ENCODE data around the gene L3MBTL4. TPM values are rescaled to one million over a fixed set of nuclear protein-coding genes. Genes with fewer than 3 reads are reported as not detected.

Gene L3MBTL4
- total RNA-seq, 4 donors from 2014 or later: 0.40 to 3.8 (median 0.76) TPM

DNA sequence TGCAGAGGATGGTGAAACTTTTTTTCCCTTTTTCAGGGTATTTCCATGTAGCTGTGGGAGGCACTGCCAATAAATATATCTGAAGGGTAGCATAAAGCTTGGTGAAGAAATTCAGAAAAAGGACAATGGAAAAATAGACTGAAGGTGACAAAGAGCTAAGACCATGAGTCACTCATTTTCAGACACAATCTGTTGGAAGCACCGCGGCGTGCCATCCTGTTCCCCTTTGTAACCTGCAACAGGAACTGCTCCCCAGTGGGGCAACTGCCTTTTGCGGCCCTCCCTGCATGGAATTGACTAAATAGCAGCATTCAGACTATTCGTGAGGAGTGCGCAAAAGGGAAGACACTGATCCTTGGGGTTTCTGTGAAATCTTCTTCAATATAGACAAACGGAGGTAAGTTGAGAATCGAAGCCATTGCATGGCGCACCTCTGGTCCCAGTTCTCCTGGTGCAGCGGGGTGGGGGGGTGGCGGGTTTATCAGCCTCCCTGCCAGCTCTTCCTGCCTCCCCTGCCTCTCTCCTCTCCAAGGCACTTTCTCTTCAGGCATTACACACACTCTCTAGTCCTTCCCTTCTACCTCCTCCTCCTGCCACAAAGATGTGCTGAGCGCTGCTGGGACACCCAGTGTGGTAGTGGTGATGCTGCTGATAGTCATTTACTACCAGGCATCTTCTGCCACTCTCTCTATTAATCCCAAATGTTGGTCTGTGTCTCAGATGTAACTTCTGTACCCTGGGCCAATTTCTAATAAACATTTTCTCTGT lies 393.2 kb downstream of the L3MBTL4 start:
- intact Hi-C loops (cut with DNase I; ENCODE audit: low total_unique reads): no loop called here
- ATAC-seq: no peak

DNA sequence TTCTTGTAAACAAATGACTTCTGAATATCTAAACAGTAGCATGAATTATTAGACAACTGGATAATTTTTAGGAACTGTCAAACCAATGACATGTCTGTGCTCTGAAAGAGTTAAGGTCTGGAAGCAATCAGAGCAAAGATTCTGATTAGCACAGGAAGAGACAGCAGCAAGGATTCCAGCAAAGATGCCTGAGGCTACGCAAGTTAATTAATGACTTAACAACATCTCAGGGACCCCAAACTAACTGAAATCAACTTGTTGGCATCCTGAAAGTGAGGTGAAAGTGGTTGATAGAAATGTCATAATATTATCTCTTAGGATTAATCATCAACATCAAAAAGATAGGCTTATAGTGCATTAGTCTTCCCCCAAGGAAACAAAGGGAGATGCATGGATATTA lies 396.0 kb downstream of the L3MBTL4 start:
- H3K4me1 ChIP-seq: no peaks in the 10 kb centered on the region
- no peak for DNase-seq
- H3K9me3 ChIP-seq: no peaks in the 10 kb centered on the region
- TF ChIP-seq POLR2A (IDR thresholded peaks at IDR 0.05): no peak
- TF ChIP-seq, protein P1, sequence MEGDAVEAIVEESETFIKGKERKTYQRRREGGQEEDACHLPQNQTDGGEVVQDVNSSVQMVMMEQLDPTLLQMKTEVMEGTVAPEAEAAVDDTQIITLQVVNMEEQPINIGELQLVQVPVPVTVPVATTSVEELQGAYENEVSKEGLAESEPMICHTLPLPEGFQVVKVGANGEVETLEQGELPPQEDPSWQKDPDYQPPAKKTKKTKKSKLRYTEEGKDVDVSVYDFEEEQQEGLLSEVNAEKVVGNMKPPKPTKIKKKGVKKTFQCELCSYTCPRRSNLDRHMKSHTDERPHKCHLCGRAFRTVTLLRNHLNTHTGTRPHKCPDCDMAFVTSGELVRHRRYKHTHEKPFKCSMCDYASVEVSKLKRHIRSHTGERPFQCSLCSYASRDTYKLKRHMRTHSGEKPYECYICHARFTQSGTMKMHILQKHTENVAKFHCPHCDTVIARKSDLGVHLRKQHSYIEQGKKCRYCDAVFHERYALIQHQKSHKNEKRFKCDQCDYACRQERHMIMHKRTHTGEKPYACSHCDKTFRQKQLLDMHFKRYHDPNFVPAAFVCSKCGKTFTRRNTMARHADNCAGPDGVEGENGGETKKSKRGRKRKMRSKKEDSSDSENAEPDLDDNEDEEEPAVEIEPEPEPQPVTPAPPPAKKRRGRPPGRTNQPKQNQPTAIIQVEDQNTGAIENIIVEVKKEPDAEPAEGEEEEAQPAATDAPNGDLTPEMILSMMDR (IDR thresholded peaks at IDR 0.05 in 4 of 5, conservative IDR thresholded peaks at IDR 0.05 in 1 of 5): no peak
- H3K4me3 ChIP-seq: no peak overlapping the region
- H3K27ac ChIP-seq: no peak overlapping the region
- in situ Hi-C loops (cut with MboI; ENCODE audit: low sequenced_read_pairs in 4 of 4): no loop called here
- no peaks in the 10 kb centered on the region for H3K27me3 ChIP-seq
- intact Hi-C loops (cut with DNase I; ENCODE audit: low total_unique reads): no loop called here
- H3K36me3 ChIP-seq: no peaks in the 10 kb centered on the region
- no peak for ATAC-seq

More for the DNA sequence above, 393.2 kb downstream of the L3MBTL4 start:
- no peaks in the 10 kb centered on the region for H3K9me3 ChIP-seq
- H3K36me3 ChIP-seq: no peaks in the 10 kb centered on the region
- DNase-seq: no peak
- no peaks in the 10 kb centered on the region for H3K27me3 ChIP-seq
- H3K27ac ChIP-seq: no peak overlapping the region
- no peak for TF ChIP-seq POLR2A (IDR thresholded peaks at IDR 0.05)
- TF ChIP-seq, protein P1 (IDR thresholded peaks at IDR 0.05 in 4 of 5, conservative IDR thresholded peaks at IDR 0.05 in 1 of 5): no peak
- no peak overlapping the region for H3K4me3 ChIP-seq
- H3K4me1 ChIP-seq: no peaks in the 10 kb centered on the region
- in situ Hi-C loops (cut with MboI; ENCODE audit: low sequenced_read_pairs in 4 of 4): no loop called here

DNA sequence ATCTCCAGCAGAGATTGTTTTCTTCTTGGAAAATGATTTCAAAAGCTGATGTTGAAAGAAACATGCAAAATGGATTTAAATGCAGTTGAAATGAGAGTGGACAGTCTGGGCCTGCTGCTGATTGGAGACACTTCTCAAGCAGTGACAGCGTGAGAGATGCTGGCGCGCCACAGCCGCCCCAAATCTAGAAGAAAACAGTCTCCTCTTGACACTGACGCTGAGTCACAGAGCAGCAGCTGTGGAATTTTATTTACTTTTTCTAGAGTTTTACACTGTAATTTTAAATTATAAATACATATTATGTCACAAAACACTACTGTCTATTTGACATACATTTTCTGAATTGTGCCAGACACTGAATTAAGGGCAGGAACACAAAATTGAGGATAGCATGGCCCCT lies 397.5 kb downstream of the L3MBTL4 start:
- no peak for TF ChIP-seq POLR2A (IDR thresholded peaks at IDR 0.05)
- TF ChIP-seq, protein P1 (IDR thresholded peaks at IDR 0.05 in 4 of 5, conservative IDR thresholded peaks at IDR 0.05 in 1 of 5): no peak
- Histone ChIP-seq H3K4me3 (no peak overlapping the region), H3K9me3 (no peaks in the 10 kb centered on the region), H3K36me3 (no peaks in the 10 kb centered on the region), H3K4me1 (no peaks in the 10 kb centered on the region), H3K27me3 (no peaks in the 10 kb centered on the region), H3K27ac (no peak overlapping the region)
- ATAC-seq (no peak), DNase-seq (no peak)
- in situ Hi-C loops (cut with MboI; ENCODE audit: low sequenced_read_pairs in 4 of 4): no loop called here
- intact Hi-C loops (cut with DNase I; ENCODE audit: low total_unique reads): no loop called here

DNA sequence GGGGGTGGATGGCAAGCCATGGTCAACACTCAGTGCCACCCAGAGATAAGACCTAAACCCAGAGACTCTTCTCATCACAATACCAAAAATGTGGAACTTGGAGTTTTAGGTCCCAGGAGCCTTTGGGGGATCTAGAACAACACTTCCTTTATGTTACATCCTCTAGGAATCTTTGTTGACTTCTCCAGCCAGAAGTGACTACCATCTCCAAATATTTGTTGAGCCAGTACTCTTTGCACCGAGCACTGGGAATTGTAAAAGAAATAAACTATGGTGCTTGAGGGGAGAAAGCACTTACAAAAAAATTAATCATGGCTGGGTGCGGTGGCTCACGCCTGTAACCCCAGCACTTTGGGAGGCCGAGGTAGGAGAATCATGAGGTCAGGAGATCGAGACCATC lies 399.3 kb downstream of the L3MBTL4 start:
- intact Hi-C loops (cut with DNase I; ENCODE audit: low total_unique reads) (no loop called here), in situ Hi-C loops (cut with MboI; ENCODE audit: low sequenced_read_pairs in 4 of 4) (no loop called here)
- TF ChIP-seq, protein P1 (IDR thresholded peaks at IDR 0.05 in 4 of 5, conservative IDR thresholded peaks at IDR 0.05 in 1 of 5): no peak
- TF ChIP-seq POLR2A (IDR thresholded peaks at IDR 0.05): no peak
- no peaks in the 10 kb centered on the region for H3K27me3 ChIP-seq
- ATAC-seq (no peak), DNase-seq (no peak)
- no peaks in the 10 kb centered on the region for H3K36me3 ChIP-seq
- no peak overlapping the region for H3K4me3 ChIP-seq
- no peaks in the 10 kb centered on the region for H3K4me1 ChIP-seq
- no peak overlapping the region for H3K27ac ChIP-seq
- no peaks in the 10 kb centered on the region for H3K9me3 ChIP-seq

All from gastrocnemius medialis (tissue), 4 donors.